ENCODE measurements around the gene MRPS25. TPM values are rescaled to one million over a fixed set of nuclear protein-coding genes. Genes with fewer than 3 reads are reported as not detected.

The MRPS25 gene
- total and polyA plus RNA-seq, 9 of the 15 experiments (the other 6 are each of a cell fraction or from before 2014, with no cell fraction given) = 34.3 to 129 (median 78.2) TPM

GRCh38 chr3:15052335-15053242 is 12.5 kb downstream of the MRPS25 start (continued):
- TF ChIP-seq CGGBP1 (CRISPR knock-in tag; IDR thresholded peaks at IDR 0.05) (0 out of 2 replicates have a peak, but pooled peaks have one; percentile 12), XRCC4 (IDR thresholded peaks at IDR 0.05; ENCODE audit: extremely low read depth, insufficient read depth, insufficient read length) (no peak), ZNF12 (CRISPR knock-in tag; IDR thresholded peaks at IDR 0.05) (no peak), ZSCAN32 (CRISPR knock-in tag; IDR thresholded peaks at IDR 0.05) (no peak), MED1 (CRISPR knock-in tag; IDR thresholded peaks at IDR 0.05; ENCODE audit: borderline replicate concordance) (no peak), XRCC5 (IDR thresholded peaks at IDR 0.05; ENCODE audit: low read depth, low read length) (peak; percentile 86; the same call in 1 of the 2 replicates), MAZ (CRISPR knock-in tag; conservative IDR thresholded peaks at IDR 0.05 in 1 of 2, IDR thresholded peaks at IDR 0.05 in 1 of 2) (peak; percentile 68 to 80; a peak in 3 of 4 replicates), HMGXB4 (CRISPR knock-in tag; IDR thresholded peaks at IDR 0.05) (no peak), HCFC1 (IDR thresholded peaks at IDR 0.05; ENCODE audit: low read depth, low read length) (peak; percentile 34; the same call in 1 of the 2 replicates), NBN (IDR thresholded peaks at IDR 0.05; ENCODE audit: low read depth) (peak; percentile 89), TARDBP (IDR thresholded peaks at IDR 0.05) (peak; percentile 89), TEAD4 (IDR thresholded peaks at IDR 0.05; ENCODE audit: low read length) (peak; percentile 100), TEAD4 (CRISPR knock-in tag; IDR thresholded peaks at IDR 0.05; ENCODE audit: borderline replicate concordance) (no peak), THRA (IDR thresholded peaks at IDR 0.05) (no peak), HDAC6 (IDR thresholded peaks at IDR 0.05; ENCODE audit: low read depth, low read length) (no peak), ZNF764 (CRISPR knock-in tag; IDR thresholded peaks at IDR 0.05; ENCODE audit: low read depth) (no peak), ZNF408 (CRISPR knock-in tag; IDR thresholded peaks at IDR 0.05; ENCODE audit: low read depth) (no peak), NCOR1 (IDR thresholded peaks at IDR 0.05) (peak; percentile 98), MXI1 (IDR thresholded peaks at IDR 0.05; ENCODE audit: low read depth, low read length) (peak; percentile 83), ZNF165 (CRISPR knock-in tag; IDR thresholded peaks at IDR 0.05; ENCODE audit: borderline replicate concordance) (no peak), CC2D1A (IDR thresholded peaks at IDR 0.05) (peak; percentile 93; the same call in 1 of the 2 replicates)
- TF ChIP-seq, protein P1, sequence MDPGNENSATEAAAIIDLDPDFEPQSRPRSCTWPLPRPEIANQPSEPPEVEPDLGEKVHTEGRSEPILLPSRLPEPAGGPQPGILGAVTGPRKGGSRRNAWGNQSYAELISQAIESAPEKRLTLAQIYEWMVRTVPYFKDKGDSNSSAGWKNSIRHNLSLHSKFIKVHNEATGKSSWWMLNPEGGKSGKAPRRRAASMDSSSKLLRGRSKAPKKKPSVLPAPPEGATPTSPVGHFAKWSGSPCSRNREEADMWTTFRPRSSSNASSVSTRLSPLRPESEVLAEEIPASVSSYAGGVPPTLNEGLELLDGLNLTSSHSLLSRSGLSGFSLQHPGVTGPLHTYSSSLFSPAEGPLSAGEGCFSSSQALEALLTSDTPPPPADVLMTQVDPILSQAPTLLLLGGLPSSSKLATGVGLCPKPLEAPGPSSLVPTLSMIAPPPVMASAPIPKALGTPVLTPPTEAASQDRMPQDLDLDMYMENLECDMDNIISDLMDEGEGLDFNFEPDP (CRISPR knock-in tag; IDR thresholded peaks at IDR 0.05) = no peak
- TF ChIP-seq, protein P2, sequence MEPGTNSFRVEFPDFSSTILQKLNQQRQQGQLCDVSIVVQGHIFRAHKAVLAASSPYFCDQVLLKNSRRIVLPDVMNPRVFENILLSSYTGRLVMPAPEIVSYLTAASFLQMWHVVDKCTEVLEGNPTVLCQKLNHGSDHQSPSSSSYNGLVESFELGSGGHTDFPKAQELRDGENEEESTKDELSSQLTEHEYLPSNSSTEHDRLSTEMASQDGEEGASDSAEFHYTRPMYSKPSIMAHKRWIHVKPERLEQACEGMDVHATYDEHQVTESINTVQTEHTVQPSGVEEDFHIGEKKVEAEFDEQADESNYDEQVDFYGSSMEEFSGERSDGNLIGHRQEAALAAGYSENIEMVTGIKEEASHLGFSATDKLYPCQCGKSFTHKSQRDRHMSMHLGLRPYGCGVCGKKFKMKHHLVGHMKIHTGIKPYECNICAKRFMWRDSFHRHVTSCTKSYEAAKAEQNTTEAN (CRISPR knock-in tag; IDR thresholded peaks at IDR 0.05) = no peak

Measured in K562 (cell line).